GM12865 (cell line): ENCODE data around the gene DDX25.

Experiments
- DNase-seq: peaks from one replicate; pipeline ENCODE4 v3.0.0; 2010; ENCODE audit warnings: low read depth
- H3K4me3 ChIP-seq: 2 replicates; pipeline ENCODE4 v1.5.1; 2011; ENCODE audit warnings: mild to moderate bottlenecking, low read depth, low read length, control low read depth
- TF ChIP-seq, protein P1 (sequence below): IDR thresholded peaks from 2 replicates; pipeline ENCODE4 v1.5.1; 2011; ENCODE audit warnings: low read length, control low read depth, low read depth, inconsistent platforms; ENCODE audit not compliant: insufficient read depth; ENCODE audit errors: missing control alignments

The DDX25 gene

GRCh38 chr11:125923633-125924032, 19.3 kb downstream of the DDX25 start:
- H3K4me3 ChIP-seq: no peak overlapping the region
- DNase-seq: no peak
- TF ChIP-seq, protein P1, sequence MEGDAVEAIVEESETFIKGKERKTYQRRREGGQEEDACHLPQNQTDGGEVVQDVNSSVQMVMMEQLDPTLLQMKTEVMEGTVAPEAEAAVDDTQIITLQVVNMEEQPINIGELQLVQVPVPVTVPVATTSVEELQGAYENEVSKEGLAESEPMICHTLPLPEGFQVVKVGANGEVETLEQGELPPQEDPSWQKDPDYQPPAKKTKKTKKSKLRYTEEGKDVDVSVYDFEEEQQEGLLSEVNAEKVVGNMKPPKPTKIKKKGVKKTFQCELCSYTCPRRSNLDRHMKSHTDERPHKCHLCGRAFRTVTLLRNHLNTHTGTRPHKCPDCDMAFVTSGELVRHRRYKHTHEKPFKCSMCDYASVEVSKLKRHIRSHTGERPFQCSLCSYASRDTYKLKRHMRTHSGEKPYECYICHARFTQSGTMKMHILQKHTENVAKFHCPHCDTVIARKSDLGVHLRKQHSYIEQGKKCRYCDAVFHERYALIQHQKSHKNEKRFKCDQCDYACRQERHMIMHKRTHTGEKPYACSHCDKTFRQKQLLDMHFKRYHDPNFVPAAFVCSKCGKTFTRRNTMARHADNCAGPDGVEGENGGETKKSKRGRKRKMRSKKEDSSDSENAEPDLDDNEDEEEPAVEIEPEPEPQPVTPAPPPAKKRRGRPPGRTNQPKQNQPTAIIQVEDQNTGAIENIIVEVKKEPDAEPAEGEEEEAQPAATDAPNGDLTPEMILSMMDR: no peak

GRCh38 chr11:125924384-125925007, 20.2 kb downstream of the DDX25 start:
- no peak for DNase-seq
- TF ChIP-seq, protein P1: no peak
- no peak overlapping the region for H3K4me3 ChIP-seq

GRCh38 chr11:125925247-125925740, 21.0 kb downstream of the DDX25 start:
- no peak overlapping the region for H3K4me3 ChIP-seq
- DNase-seq: no peak
- TF ChIP-seq, protein P1: no peak

GRCh38 chr11:125925804-125926203, 21.5 kb downstream of the DDX25 start:
- DNase-seq: no peak
- TF ChIP-seq, protein P1: no peak
- H3K4me3 ChIP-seq: no peak overlapping the region

- H3K4me3 ChIP-seq: no peak overlapping the region
- TF ChIP-seq, protein P1: no peak
Measured at GRCh38 chr11:125926682-125927081, 22.4 kb downstream of the DDX25 start.

DNA sequence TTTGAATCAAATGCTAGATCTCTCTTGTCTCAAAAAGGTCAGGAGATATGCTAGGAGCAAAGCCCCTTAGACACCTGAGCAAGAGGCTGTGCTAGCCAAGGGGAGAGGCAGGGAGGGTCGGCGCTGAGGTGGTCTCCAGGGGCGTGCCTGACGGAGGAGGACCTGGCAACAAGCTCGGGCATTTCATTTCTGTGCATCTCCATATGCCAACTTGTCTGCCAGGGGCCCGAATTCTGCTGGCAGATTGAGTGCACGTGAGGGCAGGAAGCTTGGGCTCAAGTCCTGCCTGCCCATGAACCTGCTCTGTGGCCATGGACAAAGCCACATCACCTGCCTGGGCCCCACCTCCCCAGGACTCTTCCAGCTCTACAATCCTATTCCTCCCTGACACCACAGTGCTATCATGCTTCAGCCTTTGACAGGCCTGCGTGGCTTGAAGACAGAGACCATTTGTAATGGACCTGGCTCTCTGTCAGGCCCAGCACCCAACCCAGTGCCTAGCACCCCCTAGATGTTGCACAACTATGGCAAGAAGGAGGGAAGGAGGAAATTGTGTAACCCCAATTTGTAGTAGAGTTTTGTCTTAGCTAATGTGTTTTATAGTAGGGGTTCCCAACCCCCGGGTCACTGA, 25.3 kb downstream of the DDX25 start:
- DNase-seq: no peak
- TF ChIP-seq, protein P1: no peak
- no peak overlapping the region for H3K4me3 ChIP-seq

More at GRCh38 chr11:125926682-125927081, 22.4 kb downstream of the DDX25 start:
- DNase-seq: no peak

GRCh38 chr11:125930076-125930450, 25.8 kb downstream of the DDX25 start:
- TF ChIP-seq, protein P1: no peak
- DNase-seq: no peak
- no peak overlapping the region for H3K4me3 ChIP-seq
